MM.1S (cell line): ENCODE results near the gene CCDC17.

Experiments used
- DNase-seq: peaks from one replicate; pipeline ENCODE4 v3.0.0-alpha.2; 2015
- H2AFZ ChIP-seq: fragments of 300-600 bp; sonication (generic); 2 replicates; pipeline ENCODE4 v1.6.0; 2016; ENCODE audit warnings: antibody characterized with exemption, low read length
- H3F3A ChIP-seq: fragments of 300-600 bp; sonication (generic); 2 replicates; pipeline ENCODE4 v1.6.1; 2016; ENCODE audit warnings: mild to moderate bottlenecking, antibody characterized with exemption, low read length, moderate library complexity, mixed read lengths; ENCODE audit not compliant: insufficient read depth
- H3K27ac ChIP-seq: fragments of 300-600 bp; sonication (generic); 2 replicates; pipeline ENCODE4 v1.5.1; 2016; ENCODE audit warnings: mild to moderate bottlenecking, low read length
- H3K27me3 ChIP-seq: fragments of 300-600 bp; sonication (generic); replicated peaks from 2 replicates; pipeline ENCODE4 v1.6.0; 2016; ENCODE audit warnings: low read length; ENCODE audit not compliant: insufficient read depth
- H3K36me3 ChIP-seq: fragments of 300-600 bp; sonication (generic); replicated peaks from 2 replicates; pipeline ENCODE4 v1.6.1; 2016; ENCODE audit warnings: mild to moderate bottlenecking, low read length, mixed read lengths; ENCODE audit not compliant: insufficient read depth
- H3K4me1 ChIP-seq: fragments of 300-600 bp; sonication (generic); 2 replicates; pipeline ENCODE4 v1.6.1; 2016; ENCODE audit warnings: low read length, mixed read lengths
- H3K4me2 ChIP-seq: fragments of 300-600 bp; sonication (generic); 2 replicates; pipeline ENCODE4 v1.6.0; 2016; ENCODE audit warnings: low read depth, low read length
- H3K4me3 ChIP-seq: fragments of 300-600 bp; sonication (generic); 2 replicates; pipeline ENCODE4 v1.5.1; 2016; ENCODE audit warnings: low read length, mixed read lengths
- H3K79me2 ChIP-seq: fragments of 300-600 bp; sonication (generic); 2 replicates; pipeline ENCODE4 v1.6.1; 2016; ENCODE audit warnings: mixed run types, low read length, mixed read lengths
- H3K9ac ChIP-seq: fragments of 300-600 bp; sonication (generic); 2 replicates; pipeline ENCODE4 v1.6.1; 2016; ENCODE audit warnings: low read length, mixed read lengths
- H3K9me2 ChIP-seq: fragments of 300-600 bp; sonication (generic); replicated peaks from 2 replicates; pipeline ENCODE4 v1.6.1; 2016; ENCODE audit warnings: mild to moderate bottlenecking, low read length, mixed read lengths; ENCODE audit not compliant: insufficient read depth
- H3K9me3 ChIP-seq: fragments of 300-600 bp; sonication (generic); replicated peaks from 2 replicates; pipeline ENCODE4 v1.6.1; 2016; ENCODE audit warnings: mild to moderate bottlenecking, low read length, mixed read lengths; ENCODE audit not compliant: insufficient read depth
- H4K20me1 ChIP-seq: fragments of 300-600 bp; sonication (generic); 2 replicates; pipeline ENCODE4 v1.6.1; 2016; ENCODE audit warnings: mild to moderate bottlenecking, low read length, moderate library complexity, mixed read lengths; ENCODE audit not compliant: insufficient read depth
- CTCF ChIP-seq: fragments of 300-600 bp; sonication (generic); IDR thresholded peaks from 2 replicates; pipeline ENCODE4 v1.5.1; 2016; ENCODE audit warnings: antibody characterized with exemption, low read length, mixed read lengths
- EZH2 ChIP-seq: fragments of 300-600 bp; sonication (generic); optimal IDR thresholded peaks from 2 replicates; pipeline ENCODE3; 2017; ENCODE audit warnings: low read depth, mild to moderate bottlenecking, antibody characterized with exemption, low read length, mixed read lengths
- EZH2phosphoT487 ChIP-seq: fragments of 300-600 bp; sonication (generic); IDR thresholded peaks from 2 replicates; pipeline ENCODE4 v1.6.1; 2018; ENCODE audit warnings: antibody characterized with exemption, low read length

CCDC17 gene

GRCh38 chr1:45660336-45660735, 36.5 kb upstream of the CCDC17 start:
- no peak for DNase-seq
- H3K4me2 ChIP-seq = no peak overlapping the region
- H3K9ac ChIP-seq = no peak overlapping the region
- no peaks in the 10 kb centered on the region for H3K27me3 ChIP-seq
- H3K36me3 ChIP-seq = peaks cover 6% of the 10 kb centered on the region; the same call in 1 of the 2 replicates
- peaks cover 6% of the 10 kb centered on the region; the same call in 1 of the 2 replicates for H4K20me1 ChIP-seq
- no peak overlapping the region for H2AFZ ChIP-seq
- no peaks in the 10 kb centered on the region for H3K9me3 ChIP-seq
- H3K4me3 ChIP-seq = no peak overlapping the region
- H3F3A ChIP-seq = 0 out of 2 replicates have a peak, but pooled peaks cover 8% of the 10 kb centered on the region
- H3K27ac ChIP-seq = no peak overlapping the region
- H3K79me2 ChIP-seq = peaks cover 84% of the 10 kb centered on the region
- peaks cover 17% of the 10 kb centered on the region for H3K4me1 ChIP-seq
- no peak for TF ChIP-seq EZH2phosphoT487
- TF ChIP-seq EZH2 = no peak
- no peak for TF ChIP-seq CTCF
- H3K9me2 ChIP-seq = no peaks in the 10 kb centered on the region

- H3K9me2 ChIP-seq = no peaks in the 10 kb centered on the region
- H4K20me1 ChIP-seq = peaks cover 6% of the 10 kb centered on the region; the same call in 1 of the 2 replicates
- H3K27me3 ChIP-seq = no peaks in the 10 kb centered on the region
- no peak overlapping the region for H3K27ac ChIP-seq
- H3F3A ChIP-seq = 0 out of 2 replicates have a peak, but pooled peaks cover 8% of the 10 kb centered on the region
- DNase-seq = no peak
- no peak overlapping the region for H3K9ac ChIP-seq
- H3K79me2 ChIP-seq = peaks cover 84% of the 10 kb centered on the region
- H3K4me1 ChIP-seq = peaks cover 17% of the 10 kb centered on the region
- H3K4me2 ChIP-seq = no peak overlapping the region
- no peak overlapping the region for H2AFZ ChIP-seq
- no peak overlapping the region for H3K4me3 ChIP-seq
- TF ChIP-seq EZH2phosphoT487 = no peak
- no peak for TF ChIP-seq CTCF
- no peaks in the 10 kb centered on the region for H3K9me3 ChIP-seq
- peaks cover 6% of the 10 kb centered on the region; the same call in 1 of the 2 replicates for H3K36me3 ChIP-seq
Observed at GRCh38 chr1:45659222-45659621, 35.4 kb upstream of the CCDC17 start.

- Histone ChIP-seq H3K9me3 (no peaks in the 10 kb centered on the region), H3K27me3 (no peaks in the 10 kb centered on the region), H3K79me2 (peaks cover 74% of the 10 kb centered on the region), H2AFZ (no peak overlapping the region), H3K4me3 (no peak overlapping the region), H3K4me1 (peaks cover 17% of the 10 kb centered on the region), H3K9ac (no peak overlapping the region), H3F3A (0 out of 2 replicates have a peak, but pooled peaks cover 8% of the 10 kb centered on the region), H3K4me2 (no peak overlapping the region), H4K20me1 (peaks cover 3% of the 10 kb centered on the region; the same call in 1 of the 2 replicates), H3K36me3 (peaks cover 6% of the 10 kb centered on the region; the same call in 1 of the 2 replicates), H3K9me2 (no peaks in the 10 kb centered on the region), H3K27ac (no peak overlapping the region)
- no peak for DNase-seq
- TF ChIP-seq CTCF = no peak
- no peak for TF ChIP-seq EZH2phosphoT487
- TF ChIP-seq EZH2 = no peak
Observed at GRCh38 chr1:45658171-45658570, 34.3 kb upstream of the CCDC17 start.
